Common myeloid progenitor, CD34-positive (primary cell): ENCODE data around the gene TMEM119.

Experiments used
- CTCF ChIA-PET: fragments of 350-600 bp; sonication (Branson Sonifier 250); formaldehyde crosslinking; loops from one replicate; lab custom pipeline; 2021; ENCODE audit warnings: antibody characterized with exemption; lab: Charles Lee
- POLR2A ChIA-PET: fragments of 350-600 bp; sonication (Branson Sonifier 250); formaldehyde crosslinking; loops from one replicate; lab custom pipeline; 2021; ENCODE audit warnings: antibody characterized with exemption; lab: Charles Lee
- DNase-seq, 3 donors: peaks; one replicate each; pipeline versions ENCODE4 v3.0.0 to v3.0.0-alpha.2; 2013
- H3K27ac ChIP-seq, 2 experiments: 1 replicate in 1 of 2; 2 replicates in 1 of 2; pipeline ENCODE4 v1.7.0; 2013; ENCODE audit warnings: inconsistent platforms in 2 of 2, low read length in 2 of 2, mild to moderate bottlenecking in 2 of 2, low read depth in 1 of 2, moderate library complexity in 1 of 2; ENCODE audit not compliant: severe bottlenecking in 2 of 2, insufficient read depth in 1 of 2, poor library complexity in 1 of 2
- H3K27me3 ChIP-seq, 5 experiments: replicated peaks in 2 of 5; 1 replicate in 3 of 5; 2 replicates in 2 of 5; pipeline versions ENCODE4 v1.6.1 to v1.7.0; 2013; ENCODE audit warnings: low read length in 4 of 5, mild to moderate bottlenecking in 2 of 5, moderate library complexity in 2 of 5, inconsistent platforms in 1 of 5; ENCODE audit not compliant: insufficient read depth in 5 of 5, control insufficient read depth in 4 of 5
- H3K36me3 ChIP-seq, 4 experiments: 1 replicate in 2 of 4; 2 replicates in 2 of 4; pipeline versions ENCODE4 v1.6.1 to v1.7.0; 2013; ENCODE audit warnings: low read length in 3 of 4, control low read depth in 1 of 4, mild to moderate bottlenecking in 1 of 4; ENCODE audit not compliant: control insufficient read depth in 4 of 4, insufficient read depth in 4 of 4
- H3K4me1 ChIP-seq, 4 experiments: 1 replicate in 3 of 4; 2 replicates in 1 of 4; pipeline versions ENCODE4 v1.6.1 to v1.7.1; 2013; ENCODE audit warnings: low read length in 3 of 4, mild to moderate bottlenecking in 3 of 4, control low read depth in 1 of 4, inconsistent platforms in 1 of 4, moderate library complexity in 1 of 4; ENCODE audit not compliant: control insufficient read depth in 4 of 4, insufficient read depth in 4 of 4; ENCODE audit errors: control extremely low read depth in 1 of 4
- H3K4me3 ChIP-seq, 7 experiments: 1 replicate in 4 of 7; 2 replicates in 3 of 7; pipeline versions ENCODE4 v1.5.1 to v1.7.0; 2013; ENCODE audit warnings: mild to moderate bottlenecking in 7 of 7, low read length in 6 of 7, moderate library complexity in 6 of 7, inconsistent platforms in 2 of 7, low read depth in 2 of 7, control low read depth in 1 of 7; ENCODE audit not compliant: insufficient read depth in 4 of 7, control insufficient read depth in 1 of 7; ENCODE audit errors: extremely low read depth in 1 of 7
- H3K9me3 ChIP-seq, 5 experiments: 1 replicate in 4 of 5; 2 replicates in 1 of 5; pipeline versions ENCODE4 v1.6.1 to v1.7.1; 2013; ENCODE audit warnings: low read length in 4 of 5, mild to moderate bottlenecking in 2 of 5, inconsistent platforms in 1 of 5, low read depth in 1 of 5, moderate library complexity in 1 of 5; ENCODE audit not compliant: control insufficient read depth in 4 of 5, insufficient read depth in 2 of 5; ENCODE audit errors: control extremely low read depth in 1 of 5
- WGBS: methylation state at CpG from one replicate; pipeline ENCODE4 v1.1.5; 2013; ENCODE audit not compliant: insufficient coverage; 5-methylcytosine and 5-hydroxymethylcytosine counted together

The TMEM119 gene

DNA sequence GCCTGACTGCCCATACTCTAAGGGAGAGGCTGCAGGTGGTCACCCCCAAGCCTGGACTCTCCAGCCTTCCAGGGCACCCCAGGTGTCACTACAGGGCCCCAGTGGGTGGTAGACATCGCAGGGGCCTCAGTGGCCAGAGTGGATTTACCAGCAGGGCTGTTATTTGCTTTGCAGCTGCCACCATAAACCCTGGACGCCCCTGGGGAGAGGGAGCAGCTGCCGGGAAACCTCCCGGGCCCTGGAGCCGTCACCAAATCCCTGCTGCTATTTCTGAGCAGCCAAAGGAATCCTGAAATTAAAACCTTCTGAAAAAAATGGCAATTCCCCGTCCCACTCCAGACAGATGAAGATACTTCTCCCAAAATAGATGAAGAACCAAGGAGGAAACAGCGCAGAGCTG, 13.9 kb downstream of the TMEM119 start:
- Histone ChIP-seq H3K4me1 (no peaks in the 10 kb centered on the region), H3K9me3 (no peaks in the 10 kb centered on the region), H3K27me3 (no peaks in the 10 kb centered on the region), H3K27ac (no peak overlapping the region), H3K36me3 (no peaks in the 10 kb centered on the region), H3K4me3 (no peak overlapping the region)
- WGBS, result 96% methylated on average over 7 of the region's 7 CpGs
- ChIA-PET POLR2A (no interaction called here), CTCF (interaction anchor here (3.3 kb wide), 1 partner anchor 34 kb away, joined by 17 read pairs; no protein-coding TSS in a partner anchor)
- DNase-seq, result no peak

DNA sequence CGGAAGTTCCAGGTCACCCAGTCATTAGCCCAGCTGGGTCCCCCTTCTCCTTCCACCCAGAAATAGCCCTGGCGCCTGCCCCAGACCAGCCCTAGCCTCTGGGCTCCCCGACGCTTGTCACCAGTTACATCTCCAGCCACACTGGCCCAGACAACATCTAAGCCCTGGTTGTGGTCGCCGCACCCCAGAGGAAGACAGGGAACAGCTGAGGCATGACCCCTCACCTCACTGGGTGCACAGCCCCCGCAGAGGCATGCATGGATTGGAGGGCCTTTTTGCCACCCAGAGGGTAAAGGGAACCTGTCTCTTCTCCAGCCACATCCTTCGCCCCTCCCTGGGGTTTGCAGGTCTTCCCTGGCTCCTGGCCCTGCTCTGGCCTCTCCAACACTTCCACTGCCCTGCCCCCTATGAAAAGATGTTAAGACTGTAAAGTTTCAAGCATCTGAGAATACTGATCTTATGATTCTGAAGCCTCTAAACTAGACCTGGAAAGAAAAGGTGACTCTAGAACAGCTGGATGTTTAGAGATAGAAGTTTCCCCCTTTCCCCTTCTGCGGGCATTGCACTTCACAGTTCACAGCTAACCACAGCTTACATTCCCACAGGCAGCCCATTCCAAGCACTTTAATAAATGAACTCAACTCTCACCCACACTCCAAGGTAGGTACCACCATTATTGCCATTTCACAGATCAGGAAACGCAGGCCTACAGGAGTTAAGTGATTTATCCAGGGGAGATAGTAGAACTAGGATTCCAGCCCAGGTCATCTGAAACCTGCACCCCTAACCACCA, 14.7 kb downstream of the TMEM119 start:
- DNase-seq, result no peak
- WGBS, result 97% methylated on average over 8 of the region's 10 CpGs
- H3K9me3 ChIP-seq, result no peaks in the 10 kb centered on the region
- POLR2A ChIA-PET, result interaction anchor here (0.6 kb wide), 1 partner anchor 795 kb away, joined by 8 read pairs; no protein-coding TSS in a partner anchor
- H3K27me3 ChIP-seq, result no peaks in the 10 kb centered on the region
- CTCF ChIA-PET, result interaction anchor here (0.7 to 3.3 kb wide), 3 partner anchors 17 to 63 kb away, joined by 3 to 17 read pairs (median 3); no protein-coding TSS in a partner anchor
- H3K4me3 ChIP-seq, result no peak overlapping the region
- H3K36me3 ChIP-seq, result no peaks in the 10 kb centered on the region
- H3K27ac ChIP-seq, result no peak overlapping the region
- no peaks in the 10 kb centered on the region for H3K4me1 ChIP-seq

DNA sequence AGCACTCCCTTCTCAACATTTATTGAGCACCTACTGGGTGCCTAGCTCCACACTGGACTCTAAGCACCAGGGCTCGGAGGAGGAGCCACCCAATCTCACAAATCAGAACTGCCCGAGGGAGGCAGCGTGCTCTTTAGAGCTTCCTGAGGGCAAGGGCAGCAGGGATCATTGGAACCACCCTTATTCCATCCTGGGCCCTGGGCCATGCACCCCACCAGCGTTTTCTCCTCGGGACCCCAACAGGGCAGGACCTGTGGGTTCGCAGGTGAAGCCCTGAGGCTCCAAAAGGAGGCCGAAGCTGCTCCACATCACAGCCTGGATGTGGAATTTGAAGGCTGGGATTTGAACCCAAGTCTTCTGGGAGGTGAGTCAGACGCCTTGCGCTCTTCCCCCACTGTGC, 15.4 kb downstream of the TMEM119 start:
- H3K27me3 ChIP-seq, result no peaks in the 10 kb centered on the region
- no peaks in the 10 kb centered on the region for H3K4me1 ChIP-seq
- no peaks in the 10 kb centered on the region for H3K36me3 ChIP-seq
- ChIA-PET POLR2A (interaction anchor here (0.6 kb wide), 1 partner anchor 795 kb away, joined by 8 read pairs; no protein-coding TSS in a partner anchor), CTCF (interaction anchor here (0.8 to 3.3 kb wide), 5 partner anchors 17 to 805 kb away, joined by 3 to 17 read pairs (median 3); no protein-coding TSS in a partner anchor)
- H3K9me3 ChIP-seq, result no peaks in the 10 kb centered on the region
- DNase-seq, result no peak
- H3K4me3 ChIP-seq, result no peak overlapping the region
- H3K27ac ChIP-seq, result no peak overlapping the region
- 99% methylated on average over 9 of the region's 9 CpGs for WGBS

DNA sequence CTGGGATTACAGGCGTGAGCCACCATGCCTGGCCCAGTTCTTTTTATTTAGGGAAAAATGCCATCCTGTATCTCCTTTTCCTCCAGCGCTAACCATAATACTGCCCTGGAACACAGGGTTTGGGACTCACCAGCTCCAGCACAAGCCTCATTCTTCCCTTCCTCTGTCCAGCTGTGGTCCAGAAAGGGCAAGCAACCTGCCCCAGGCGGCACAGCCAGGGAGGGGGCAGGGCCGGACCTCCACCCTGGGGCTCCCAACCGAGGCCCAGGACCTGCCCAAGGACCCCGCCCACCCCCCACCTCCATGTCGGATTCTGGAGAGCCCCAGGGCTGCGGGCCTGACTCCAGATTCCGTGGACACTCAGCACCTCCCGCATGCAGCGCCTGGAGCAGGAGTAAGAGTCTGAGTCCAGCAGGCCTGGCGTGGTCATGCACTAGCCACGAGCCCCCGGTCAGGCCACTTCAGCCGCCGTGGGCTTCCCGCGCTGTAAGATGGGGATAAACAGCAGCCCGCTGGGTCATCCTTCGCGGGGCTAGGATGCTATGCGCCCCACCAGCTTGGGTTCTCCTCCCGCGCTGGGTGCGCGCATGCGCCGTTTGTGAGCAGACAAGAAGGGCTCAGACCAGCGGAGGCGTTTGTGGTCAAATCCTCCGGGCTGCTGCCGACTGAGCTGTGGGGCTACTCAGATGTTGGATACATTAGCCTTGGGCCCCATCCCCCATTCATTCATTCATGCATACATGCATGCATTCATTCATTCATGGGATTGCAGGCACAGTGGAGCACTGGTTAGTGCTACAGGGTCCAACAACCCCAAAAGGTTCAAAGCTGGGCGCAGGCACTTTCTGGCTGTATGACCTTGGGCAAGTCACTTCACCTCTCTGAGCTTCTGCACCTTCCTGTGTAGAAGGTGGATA, 16.3 kb downstream of the TMEM119 start:
- Histone ChIP-seq H3K9me3 (no peaks in the 10 kb centered on the region), H3K36me3 (no peaks in the 10 kb centered on the region), H3K4me1 (no peaks in the 10 kb centered on the region), H3K27me3 (no peaks in the 10 kb centered on the region), H3K27ac (no peak overlapping the region), H3K4me3 (no peak overlapping the region)
- POLR2A ChIA-PET, result no interaction called here
- no peak for DNase-seq
- CTCF ChIA-PET, result interaction anchor here (0.8 to 3.3 kb wide), 4 partner anchors 16 to 806 kb away, joined by 3 to 17 read pairs (median 4); no protein-coding TSS in a partner anchor
- 94% methylated on average over 28 of the region's 33 CpGs for WGBS

DNA sequence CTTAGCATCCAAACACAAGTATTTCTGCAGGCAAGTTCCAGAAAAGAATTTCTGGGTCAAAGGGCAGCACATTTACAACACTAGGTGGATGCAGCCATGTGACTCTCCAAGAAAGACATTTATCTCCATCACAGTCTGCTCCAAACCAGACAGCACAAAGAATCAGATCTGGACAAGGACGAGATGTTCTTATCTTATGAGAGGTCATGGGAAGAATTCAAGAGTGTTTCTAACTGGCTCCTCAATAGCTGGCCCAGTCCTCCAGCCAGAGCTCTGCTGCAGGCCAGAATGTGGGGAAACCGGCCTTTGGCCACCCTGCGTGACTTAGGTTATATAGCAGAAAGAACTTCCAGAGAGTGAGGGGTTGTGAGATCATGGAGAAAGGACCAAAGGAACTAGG, 17.4 kb downstream of the TMEM119 start:
- no peaks in the 10 kb centered on the region for H3K27me3 ChIP-seq
- POLR2A ChIA-PET, result no interaction called here
- H3K36me3 ChIP-seq, result no peaks in the 10 kb centered on the region
- DNase-seq, result no peak
- no peaks in the 10 kb centered on the region for H3K9me3 ChIP-seq
- CTCF ChIA-PET, result interaction anchor here (1.6 kb wide), 1 partner anchor 15 kb away, joined by 3 read pairs; no protein-coding TSS in a partner anchor
- no peak overlapping the region for H3K27ac ChIP-seq
- no peak overlapping the region for H3K4me3 ChIP-seq
- H3K4me1 ChIP-seq, result no peaks in the 10 kb centered on the region
- WGBS, result 74% methylated on average over 3 of the region's 3 CpGs

- H3K4me1 ChIP-seq, result no peaks in the 10 kb centered on the region
- no peaks in the 10 kb centered on the region for H3K36me3 ChIP-seq
- 75% methylated on average over 2 of the region's 3 CpGs for WGBS
- ChIA-PET POLR2A (no interaction called here), CTCF (interaction anchor here (0.9 to 20.3 kb wide), 4 partner anchors 12 to 86 kb away, joined by 3 to 591 read pairs (median 5); partner anchors contain the start of gene SELPLG)
- no peak overlapping the region for H3K27ac ChIP-seq
- H3K4me3 ChIP-seq, result no peak overlapping the region
- no peaks in the 10 kb centered on the region for H3K9me3 ChIP-seq
- no peaks in the 10 kb centered on the region for H3K27me3 ChIP-seq
- no peak for DNase-seq
Measured at GRCh38 chr12:108578813-108579212, 19.1 kb downstream of the TMEM119 start.
